22Rv1 (cell line): Measurements from ENCODE around the gene TCF12.

Experiments
- CTCF ChIP-seq: fragments of 450-650 bp; IDR thresholded peaks from 2 replicates; pipeline ENCODE4 v1.5.1; 2017; ENCODE audit warnings: mild to moderate bottlenecking
- ZFX ChIP-seq: fragments of 450-650 bp; IDR thresholded peaks from 2 replicates; pipeline ENCODE4 v1.6.1; 2017; ENCODE audit warnings: antibody characterized with exemption, borderline replicate concordance

DNA sequence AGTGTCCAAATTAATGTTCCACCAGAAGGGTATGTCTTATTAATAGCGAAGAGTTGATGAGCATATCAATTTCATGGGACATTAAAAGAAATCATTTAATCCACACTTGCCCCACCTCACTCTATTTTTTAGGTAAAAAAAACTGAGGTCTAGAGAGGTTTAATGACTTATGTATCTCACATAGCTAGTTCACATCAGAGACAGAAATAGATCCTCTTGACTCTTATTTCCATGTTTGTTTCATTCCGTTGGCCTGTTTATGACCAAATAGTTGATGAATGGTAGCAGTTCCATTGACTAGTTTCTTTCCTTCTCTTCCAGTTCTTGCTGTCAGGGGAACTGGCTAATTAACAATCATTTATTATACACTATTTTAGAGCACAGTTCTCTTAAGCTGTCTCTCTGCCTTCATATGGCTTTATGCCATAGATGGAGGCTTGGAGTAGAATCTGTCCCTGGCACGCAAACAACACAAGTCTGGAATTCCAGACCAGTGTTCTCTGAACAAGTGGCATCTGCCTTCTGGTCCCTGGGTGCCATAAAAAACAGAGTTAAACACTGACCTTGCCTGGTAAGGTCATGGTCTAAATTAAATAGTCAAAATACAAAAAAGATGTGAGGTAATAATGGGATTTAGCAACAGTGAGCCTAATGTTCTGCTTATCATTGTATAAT is 237.9 kb downstream of the TCF12 start:
- TF ChIP-seq CTCF (no peak), ZFX (no peak)
